ENCODE measurements around the gene ARPP21. TPM values are rescaled to one million over a fixed set of nuclear protein-coding genes. Genes with fewer than 3 reads are reported as not detected.
A peak's percentile ranks its signal among the peaks of the same experiment; 100 is the strongest.

The ARPP21 gene
- 1 to 10 TPM in 1 of 3 donors, under 1 TPM in 2; 0.29 to 1.9 (median 0.46) TPM for total RNA-seq
- long read RNA-seq, donor 1 = 0 reads
- long read RNA-seq, donor 2 = 0 reads

DNA sequence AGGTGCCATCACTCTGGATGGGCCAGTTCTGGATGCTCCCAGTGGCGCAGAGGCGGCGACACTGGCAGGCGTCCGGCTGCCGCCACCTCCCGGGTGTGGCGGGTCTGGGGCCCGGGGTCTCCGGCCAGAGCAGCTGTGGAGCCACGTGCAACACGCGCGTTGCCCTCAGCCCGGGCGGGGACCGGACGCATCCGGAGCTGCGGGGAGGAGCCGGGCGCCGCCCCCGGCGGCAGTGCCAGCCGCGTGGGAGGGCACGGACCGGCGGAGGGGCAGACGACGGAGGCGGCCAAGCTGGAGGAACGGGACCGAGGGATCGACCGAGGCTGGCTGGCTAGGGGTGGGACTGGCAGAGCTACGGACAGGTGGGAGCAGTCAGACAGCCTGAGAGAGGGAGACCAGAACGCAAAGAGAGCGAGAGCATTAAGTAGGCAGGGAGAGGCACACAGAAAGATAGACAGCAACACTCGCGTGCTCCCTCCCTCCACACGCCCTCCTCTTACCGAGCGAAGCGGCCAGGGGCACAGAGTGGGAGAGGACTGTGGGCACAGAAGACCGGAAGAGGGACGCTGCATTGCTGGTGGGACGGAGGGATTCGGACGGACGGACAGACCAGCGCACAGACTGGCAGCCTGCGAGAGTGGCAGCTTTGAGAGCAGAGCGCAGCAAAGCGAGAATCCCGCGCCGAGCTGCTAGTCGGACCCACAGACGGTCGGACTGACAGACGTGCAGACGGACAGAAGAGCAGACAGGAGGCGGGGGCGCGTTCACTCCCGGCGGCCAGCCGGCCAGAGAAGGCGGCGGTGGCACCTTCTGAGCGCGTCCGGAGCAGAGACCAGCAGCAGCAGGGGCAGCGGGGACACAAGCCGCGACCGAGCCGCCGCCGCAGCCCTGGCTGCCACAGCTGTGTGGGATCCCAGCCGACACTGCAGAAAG, at the start of gene ARPP21:
ARPP21 (plus strand) TSS at position 272 of the 933 bp plus-strand sequence. CDS start 42,227 bp downstream, outside the sequence.
- intact Hi-C loops (cut with DNase I, micrococcal nuclease) = no loop called here
- TF ChIP-seq CTCF (IDR thresholded peaks at IDR 0.05) = no peak
- H3K4me1 ChIP-seq (ENCODE audit: low read depth) = no peaks in the 10 kb centered on the region
- no peaks in the 10 kb centered on the region for H3K9me3 ChIP-seq
- DNase-seq (peak in 1 of 3 donors; percentile 39), ATAC-seq (peak; percentile 20)
- no peaks in the 10 kb centered on the region for H3K36me3 ChIP-seq (ENCODE audit: low read depth)
- no peak within 1 kb of the TSS for H3K4me3 ChIP-seq

DNA sequence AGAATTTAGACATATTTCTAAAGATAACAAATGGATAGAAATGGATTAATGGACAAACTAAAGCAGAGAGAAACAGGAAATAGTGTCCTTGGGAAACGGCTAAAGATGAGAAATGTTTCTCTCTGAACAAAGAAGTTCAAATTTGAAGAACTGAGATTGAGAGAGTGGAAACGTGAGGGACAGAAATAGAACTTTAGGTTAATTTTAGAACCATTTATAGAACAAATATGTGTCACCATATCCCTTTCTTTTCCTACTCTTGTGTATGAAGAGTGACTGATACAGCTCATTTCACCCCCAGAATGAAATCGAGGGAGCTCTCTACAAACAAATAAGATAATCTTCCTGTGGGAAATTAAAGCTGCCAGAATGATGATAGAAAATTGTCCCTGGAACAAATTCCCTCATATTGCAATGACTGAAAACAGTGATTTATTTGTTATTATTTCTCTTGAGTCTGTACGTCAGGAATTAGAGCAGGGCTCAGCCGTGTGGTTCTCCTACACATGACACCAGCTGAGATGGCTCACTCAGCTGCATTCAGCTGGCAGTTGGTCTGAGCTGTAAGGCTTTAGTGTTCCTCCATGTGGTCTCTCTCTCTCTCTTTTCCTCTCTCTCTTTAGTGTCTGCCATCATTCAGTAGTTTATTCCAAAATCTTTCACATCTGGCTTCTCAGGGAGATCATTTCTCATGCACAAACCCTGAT, 46.6 kb upstream of the ARPP21 start:
- DNase-seq (no peak), ATAC-seq (no peak)
- TF ChIP-seq CTCF (IDR thresholded peaks at IDR 0.05) = no peak
- no peak overlapping the region for H3K4me3 ChIP-seq
- H3K9me3 ChIP-seq = no peaks in the 10 kb centered on the region
- intact Hi-C loops (cut with DNase I, micrococcal nuclease) = no loop called here
- no peaks in the 10 kb centered on the region for H3K4me1 ChIP-seq (ENCODE audit: low read depth)
- no peaks in the 10 kb centered on the region for H3K36me3 ChIP-seq (ENCODE audit: low read depth)

DNA sequence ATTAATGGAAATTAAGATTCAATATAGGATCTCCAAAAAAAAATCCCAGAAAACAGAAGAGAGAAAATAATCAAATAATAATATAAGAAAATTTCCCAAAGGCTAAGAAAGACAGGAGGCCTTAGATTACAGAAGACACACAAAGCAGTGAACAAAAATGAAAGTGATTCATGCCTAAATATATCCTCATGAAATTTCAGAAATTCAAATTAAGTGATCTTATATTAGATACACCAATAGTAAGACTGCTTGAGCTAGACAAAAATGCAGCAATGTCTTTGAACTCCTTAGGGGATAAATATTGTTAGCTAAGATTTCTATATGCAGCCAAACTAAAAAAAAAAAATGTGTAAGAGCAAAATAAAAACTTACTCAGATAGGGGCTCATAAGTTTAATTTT, 44.6 kb upstream of the ARPP21 start:
- DNase-seq = no peak
- Histone ChIP-seq H3K36me3 (ENCODE audit: low read depth) (no peaks in the 10 kb centered on the region), H3K4me1 (ENCODE audit: low read depth) (no peaks in the 10 kb centered on the region), H3K9me3 (no peaks in the 10 kb centered on the region), H3K4me3 (no peak overlapping the region)
- no peak for TF ChIP-seq CTCF (IDR thresholded peaks at IDR 0.05)
- intact Hi-C loops (cut with DNase I, micrococcal nuclease) = no loop called here
- ATAC-seq = no peak

DNA sequence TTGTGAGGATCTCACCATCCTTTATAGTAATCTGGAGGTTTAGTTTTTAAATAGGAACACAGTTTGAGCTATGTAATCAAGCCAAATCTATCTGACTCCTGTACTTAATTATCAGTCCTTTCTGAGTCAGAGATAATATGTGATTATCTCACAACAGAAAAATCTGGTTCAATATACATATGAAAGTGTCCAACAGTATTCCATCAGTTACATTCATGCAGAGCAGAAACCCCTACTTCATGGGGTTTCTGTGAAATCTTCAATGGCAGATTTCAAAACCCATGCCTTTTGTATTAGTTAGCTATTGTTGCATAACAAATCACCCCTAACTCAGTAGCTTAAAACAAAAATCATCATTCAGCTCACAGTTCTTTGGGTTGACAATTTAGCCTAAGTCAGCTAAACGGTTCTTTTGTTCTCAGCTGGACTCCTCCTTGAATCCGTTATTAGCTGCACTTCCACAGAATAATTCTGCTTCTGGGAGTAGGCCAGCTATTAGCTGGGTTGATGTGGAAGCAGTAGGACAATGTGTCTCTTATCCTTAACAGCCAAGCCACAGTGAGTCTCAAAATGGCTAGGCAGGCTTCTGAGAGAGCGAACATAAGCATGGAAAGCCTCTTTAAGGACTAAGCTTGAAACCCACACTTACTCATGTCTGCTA, 42.9 kb upstream of the ARPP21 start:
- Histone ChIP-seq H3K4me3 (no peak overlapping the region), H3K36me3 (ENCODE audit: low read depth) (no peaks in the 10 kb centered on the region), H3K4me1 (ENCODE audit: low read depth) (no peaks in the 10 kb centered on the region), H3K9me3 (no peaks in the 10 kb centered on the region)
- no peak for TF ChIP-seq CTCF (IDR thresholded peaks at IDR 0.05)
- no peak for DNase-seq
- intact Hi-C loops (cut with DNase I, micrococcal nuclease) = no loop called here
- ATAC-seq = no peak

- H3K4me1 ChIP-seq (ENCODE audit: low read depth) = no peaks in the 10 kb centered on the region
- intact Hi-C loops (cut with DNase I, micrococcal nuclease) = no loop called here
- no peaks in the 10 kb centered on the region for H3K36me3 ChIP-seq (ENCODE audit: low read depth)
- TF ChIP-seq CTCF (IDR thresholded peaks at IDR 0.05) = no peak
- no peaks in the 10 kb centered on the region for H3K9me3 ChIP-seq
- DNase-seq (no peak), ATAC-seq (no peak)
- no peak overlapping the region for H3K4me3 ChIP-seq
These were observed 41.8 kb upstream of the ARPP21 start for GRCh38 chr3:35597490-35597889.
